HepG2 (cell line): Measurements from ENCODE around the gene MEMO1. TPM values are rescaled to one million over a fixed set of nuclear protein-coding genes. Genes with fewer than 3 reads are reported as not detected.

Source experiments
- ARNTL ChIP-seq: sonication (generic); formaldehyde crosslinking; IDR thresholded peaks from 2 replicates; pipeline ENCODE4 v1.4.0; 2020; ENCODE audit warnings: mild to moderate bottlenecking, missing genetic modification reagents
- DBP ChIP-seq: sonication (generic); formaldehyde crosslinking; IDR thresholded peaks from 2 replicates; pipeline ENCODE4 v1.4.0; 2020; ENCODE audit warnings: missing genetic modification reagents; ENCODE audit errors: not compliant biosample characterization
- HIC2 ChIP-seq: sonication (generic); formaldehyde crosslinking; IDR thresholded peaks from 2 replicates; pipeline ENCODE4 v1.9.0; 2022; ENCODE audit warnings: low read depth, missing genetic modification reagents
- MZF1 ChIP-seq: sonication (generic); formaldehyde crosslinking; IDR thresholded peaks from 2 replicates; pipeline ENCODE4 v1.8.1; 2023; ENCODE audit warnings: mild to moderate bottlenecking, missing genetic modification reagents, borderline replicate concordance
- RBM22 ChIP-seq: fragments of 200-400 bp; formaldehyde crosslinking; optimal IDR thresholded peaks from 2 replicates; pipeline ENCODE3; 2017; ENCODE audit warnings: mild to moderate bottlenecking, low read length, moderate library complexity
- SP5 ChIP-seq: IDR thresholded peaks from 2 replicates; pipeline ENCODE4 v1.6.1; 2016; ENCODE audit warnings: low read depth, borderline replicate concordance
- ZFP36 ChIP-seq: fragments of 150-350 bp; IDR thresholded peaks from 2 replicates; pipeline ENCODE4 v1.6.1; 2018; ENCODE audit warnings: borderline replicate concordance, low read length, low read depth; ENCODE audit not compliant: partially characterized antibody
- ZNF234 ChIP-seq: sonication (generic); formaldehyde crosslinking; conservative IDR thresholded peaks from 2 replicates; pipeline ENCODE4 v1.5.1; 2020; ENCODE audit warnings: mild to moderate bottlenecking, missing genetic modification reagents
- ZNF260 ChIP-seq: sonication (generic); formaldehyde crosslinking; IDR thresholded peaks from 2 replicates; pipeline ENCODE4 v1.4.0; 2020; ENCODE audit warnings: missing genetic modification reagents, low read depth, mild to moderate bottlenecking, borderline replicate concordance
- ZNF264 ChIP-seq: sonication (generic); formaldehyde crosslinking; IDR thresholded peaks from 2 replicates; pipeline ENCODE4 v1.4.0; 2020; ENCODE audit warnings: missing genetic modification reagents
- ZNF468 ChIP-seq: sonication (generic); formaldehyde crosslinking; IDR thresholded peaks from 2 replicates; pipeline ENCODE4 v1.8.0; 2022; ENCODE audit warnings: mild to moderate bottlenecking, moderate library complexity, missing genetic modification reagents
- ZNF781 ChIP-seq: sonication (generic); formaldehyde crosslinking; IDR thresholded peaks from 2 replicates; pipeline ENCODE4 v1.5.1; 2020; ENCODE audit warnings: borderline replicate concordance, mild to moderate bottlenecking, missing genetic modification reagents; ENCODE audit errors: not compliant biosample characterization
- ZNF841 ChIP-seq: sonication (generic); formaldehyde crosslinking; IDR thresholded peaks from 2 replicates; pipeline ENCODE4 v1.8.1; 2023; ENCODE audit warnings: missing genetic modification reagents, borderline replicate concordance
- ZSCAN9 ChIP-seq: IDR thresholded peaks from 2 replicates; pipeline ENCODE4 v1.6.1; 2016; ENCODE audit warnings: borderline replicate concordance
- polyA plus RNA-seq, 8 experiments: library from polyadenylated mRNA; depleted of rRNA in 3 of 8; stranded (reverse) in 7 of 8; unstranded in 1 of 8; fragments of >200 nt; fragmentation: Illumina TruSeq in 4 of 8; extraction: Trizol in 4 of 8; gene quantifications; 2 replicates each; pipeline versions ENCODE4 v1.2.1 to v1.2.3, GENCODE V29; 2011 to 2016; ENCODE audit warnings: low read depth in 4 of 8, missing spikeins in 1 of 8, mixed read lengths in 1 of 8; ENCODE audit not compliant: insufficient read depth in 1 of 8
- total RNA-seq, 5 experiments: library from RNA; depleted of rRNA; stranded (reverse); fragments of >200 nt; fragmentation: Illumina TruSeq; extraction: Trizol; gene quantifications; 2 replicates each; pipeline ENCODE4 v1.2.3, GENCODE V29; 2016; ENCODE audit warnings: low read depth in 1 of 5
- TF ChIP-seq, protein P1 (sequence below): sonication (generic); formaldehyde crosslinking; IDR thresholded peaks from 2 replicates; pipeline ENCODE4 v1.4.0; 2020; ENCODE audit warnings: missing genetic modification reagents, borderline replicate concordance
- TF ChIP-seq, protein P2 (sequence below): sonication (generic); formaldehyde crosslinking; IDR thresholded peaks from 2 replicates; pipeline ENCODE4 v1.4.0; 2020; ENCODE audit warnings: mild to moderate bottlenecking, missing genetic modification reagents
- TF ChIP-seq, protein P3 (sequence below): sonication (generic); formaldehyde crosslinking; IDR thresholded peaks from 2 replicates; pipeline ENCODE4 v1.4.0; 2020; ENCODE audit warnings: missing genetic modification reagents

The MEMO1 gene
- total and polyA plus RNA-seq, 2 of the 13 experiments (the other 11 are each of a cell fraction or from before 2014, with no cell fraction given) = 69.8 to 81.6 TPM

DNA sequence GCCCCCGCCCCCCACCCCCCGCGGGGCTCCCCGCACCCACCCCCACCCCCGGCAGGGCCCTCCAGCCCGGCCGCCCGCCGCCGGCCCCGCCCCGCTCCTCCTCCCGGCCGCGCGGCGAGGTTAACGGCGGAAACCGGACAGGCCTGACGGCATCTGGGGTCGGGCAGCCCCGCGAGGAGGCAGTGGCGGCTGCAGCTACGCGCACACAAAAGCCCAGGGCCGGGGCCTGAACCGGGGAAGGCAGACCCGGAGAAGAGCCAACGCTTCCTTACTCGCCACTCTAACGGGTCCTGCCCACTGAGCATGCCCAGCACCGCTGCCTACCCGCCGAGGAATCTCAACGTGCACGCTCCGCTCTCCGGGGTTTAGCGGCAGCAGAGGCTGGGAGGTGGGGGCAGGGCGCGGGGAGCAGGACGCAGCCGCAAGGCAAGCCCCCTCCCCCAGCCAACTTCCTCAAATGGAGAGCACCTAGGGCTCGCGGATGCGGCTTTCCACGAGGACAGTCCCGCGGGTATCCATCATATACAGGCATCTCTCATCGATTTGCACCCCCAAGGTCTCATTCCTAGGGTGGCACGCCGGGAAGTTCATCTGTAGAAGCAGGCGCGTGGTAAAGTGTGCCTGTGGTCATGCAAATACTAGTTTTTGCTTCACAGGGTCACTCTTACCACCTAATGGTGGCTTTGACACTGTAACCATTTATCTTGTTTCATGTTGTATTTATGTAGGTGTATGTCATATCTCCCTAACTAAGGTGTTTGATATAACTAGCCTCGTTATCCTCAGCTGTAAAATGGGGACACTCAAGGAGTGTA, at the start of gene MEMO1 (continued):
- TF ChIP-seq, protein P1, sequence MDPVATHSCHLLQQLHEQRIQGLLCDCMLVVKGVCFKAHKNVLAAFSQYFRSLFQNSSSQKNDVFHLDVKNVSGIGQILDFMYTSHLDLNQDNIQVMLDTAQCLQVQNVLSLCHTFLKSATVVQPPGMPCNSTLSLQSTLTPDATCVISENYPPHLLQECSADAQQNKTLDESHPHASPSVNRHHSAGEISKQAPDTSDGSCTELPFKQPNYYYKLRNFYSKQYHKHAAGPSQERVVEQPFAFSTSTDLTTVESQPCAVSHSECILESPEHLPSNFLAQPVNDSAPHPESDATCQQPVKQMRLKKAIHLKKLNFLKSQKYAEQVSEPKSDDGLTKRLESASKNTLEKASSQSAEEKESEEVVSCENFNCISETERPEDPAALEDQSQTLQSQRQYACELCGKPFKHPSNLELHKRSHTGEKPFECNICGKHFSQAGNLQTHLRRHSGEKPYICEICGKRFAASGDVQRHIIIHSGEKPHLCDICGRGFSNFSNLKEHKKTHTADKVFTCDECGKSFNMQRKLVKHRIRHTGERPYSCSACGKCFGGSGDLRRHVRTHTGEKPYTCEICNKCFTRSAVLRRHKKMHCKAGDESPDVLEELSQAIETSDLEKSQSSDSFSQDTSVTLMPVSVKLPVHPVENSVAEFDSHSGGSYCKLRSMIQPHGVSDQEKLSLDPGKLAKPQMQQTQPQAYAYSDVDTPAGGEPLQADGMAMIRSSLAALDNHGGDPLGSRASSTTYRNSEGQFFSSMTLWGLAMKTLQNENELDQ (CRISPR knock-in tag) = peak; percentile 95
- TF ChIP-seq HIC2 (CRISPR knock-in tag) (peak; percentile 91), SP5 (peak; percentile 87), DBP (CRISPR knock-in tag) (peak; percentile 76), ZNF260 (peak; percentile 57; the same call in 1 of the 2 replicates), ZNF264 (CRISPR knock-in tag) (peak; percentile 82; the same call in 1 of the 2 replicates), MZF1 (CRISPR knock-in tag) (0 out of 2 replicates have a peak, but pooled peaks have one; percentile 79), ZNF781 (peak; percentile 94), ZNF468 (CRISPR knock-in tag) (peak; percentile 31; the same call in 1 of the 2 replicates), ZNF841 (CRISPR knock-in tag) (no peak), ZNF234 (CRISPR knock-in tag) (no peak), ZSCAN9 (CRISPR knock-in tag) (peak; percentile 95), RBM22 (peak; percentile 81), ZFP36 (no peak), ARNTL (CRISPR knock-in tag) (peak; percentile 92)
- TF ChIP-seq, protein P2, sequence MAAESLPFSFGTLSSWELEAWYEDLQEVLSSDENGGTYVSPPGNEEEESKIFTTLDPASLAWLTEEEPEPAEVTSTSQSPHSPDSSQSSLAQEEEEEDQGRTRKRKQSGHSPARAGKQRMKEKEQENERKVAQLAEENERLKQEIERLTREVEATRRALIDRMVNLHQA = no peak
- TF ChIP-seq, protein P3, sequence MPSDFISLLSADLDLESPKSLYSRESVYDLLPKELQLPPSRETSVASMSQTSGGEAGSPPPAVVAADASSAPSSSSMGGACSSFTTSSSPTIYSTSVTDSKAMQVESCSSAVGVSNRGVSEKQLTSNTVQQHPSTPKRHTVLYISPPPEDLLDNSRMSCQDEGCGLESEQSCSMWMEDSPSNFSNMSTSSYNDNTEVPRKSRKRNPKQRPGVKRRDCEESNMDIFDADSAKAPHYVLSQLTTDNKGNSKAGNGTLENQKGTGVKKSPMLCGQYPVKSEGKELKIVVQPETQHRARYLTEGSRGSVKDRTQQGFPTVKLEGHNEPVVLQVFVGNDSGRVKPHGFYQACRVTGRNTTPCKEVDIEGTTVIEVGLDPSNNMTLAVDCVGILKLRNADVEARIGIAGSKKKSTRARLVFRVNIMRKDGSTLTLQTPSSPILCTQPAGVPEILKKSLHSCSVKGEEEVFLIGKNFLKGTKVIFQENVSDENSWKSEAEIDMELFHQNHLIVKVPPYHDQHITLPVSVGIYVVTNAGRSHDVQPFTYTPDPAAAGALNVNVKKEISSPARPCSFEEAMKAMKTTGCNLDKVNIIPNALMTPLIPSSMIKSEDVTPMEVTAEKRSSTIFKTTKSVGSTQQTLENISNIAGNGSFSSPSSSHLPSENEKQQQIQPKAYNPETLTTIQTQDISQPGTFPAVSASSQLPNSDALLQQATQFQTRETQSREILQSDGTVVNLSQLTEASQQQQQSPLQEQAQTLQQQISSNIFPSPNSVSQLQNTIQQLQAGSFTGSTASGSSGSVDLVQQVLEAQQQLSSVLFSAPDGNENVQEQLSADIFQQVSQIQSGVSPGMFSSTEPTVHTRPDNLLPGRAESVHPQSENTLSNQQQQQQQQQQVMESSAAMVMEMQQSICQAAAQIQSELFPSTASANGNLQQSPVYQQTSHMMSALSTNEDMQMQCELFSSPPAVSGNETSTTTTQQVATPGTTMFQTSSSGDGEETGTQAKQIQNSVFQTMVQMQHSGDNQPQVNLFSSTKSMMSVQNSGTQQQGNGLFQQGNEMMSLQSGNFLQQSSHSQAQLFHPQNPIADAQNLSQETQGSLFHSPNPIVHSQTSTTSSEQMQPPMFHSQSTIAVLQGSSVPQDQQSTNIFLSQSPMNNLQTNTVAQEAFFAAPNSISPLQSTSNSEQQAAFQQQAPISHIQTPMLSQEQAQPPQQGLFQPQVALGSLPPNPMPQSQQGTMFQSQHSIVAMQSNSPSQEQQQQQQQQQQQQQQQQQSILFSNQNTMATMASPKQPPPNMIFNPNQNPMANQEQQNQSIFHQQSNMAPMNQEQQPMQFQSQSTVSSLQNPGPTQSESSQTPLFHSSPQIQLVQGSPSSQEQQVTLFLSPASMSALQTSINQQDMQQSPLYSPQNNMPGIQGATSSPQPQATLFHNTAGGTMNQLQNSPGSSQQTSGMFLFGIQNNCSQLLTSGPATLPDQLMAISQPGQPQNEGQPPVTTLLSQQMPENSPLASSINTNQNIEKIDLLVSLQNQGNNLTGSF = peak; percentile 75; the same call in 1 of the 2 replicates
